Stimulated activated CD4-positive, alpha-beta T cell treated with anti-CD3 and anti-CD28 coated beads, Interleukin-15, amount 100 ng/mL, for 48 hours (primary cell): ENCODE measurements around the gene SCPEP1.
"Not testable (repeated sequence)": the region's sequence is repeated elsewhere in the genome, so short reads cannot be mapped to it uniquely, and the experiment has no call there.

ENCODE experiments used
- DNase-seq, 2 donors: peaks; one replicate each; pipeline ENCODE4 v3.0.0-alpha.2; 2020; ENCODE audit warnings: low read depth in 2 of 2

Gene SCPEP1

DNA sequence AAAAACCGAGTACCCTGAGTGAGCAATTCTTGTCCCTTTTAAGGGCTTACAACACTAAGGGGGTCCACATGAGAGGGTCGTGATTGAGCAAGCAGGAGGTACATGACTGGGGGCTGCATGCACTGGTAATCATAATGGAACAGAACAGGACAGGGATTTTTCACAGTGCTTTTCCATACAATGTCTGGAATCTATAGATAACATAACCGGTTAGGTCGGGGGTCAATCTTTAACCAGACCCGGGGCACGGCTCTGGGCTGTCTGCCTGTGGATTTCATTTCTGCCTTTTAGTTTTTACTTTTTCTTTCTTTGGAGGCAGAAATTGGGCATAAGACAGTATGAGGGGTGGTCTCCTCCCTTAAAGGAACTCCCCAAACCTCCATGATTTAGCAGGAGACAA lies 12.2 kb upstream of the SCPEP1 start:
- not testable (repeated sequence) for DNase-seq

DNA sequence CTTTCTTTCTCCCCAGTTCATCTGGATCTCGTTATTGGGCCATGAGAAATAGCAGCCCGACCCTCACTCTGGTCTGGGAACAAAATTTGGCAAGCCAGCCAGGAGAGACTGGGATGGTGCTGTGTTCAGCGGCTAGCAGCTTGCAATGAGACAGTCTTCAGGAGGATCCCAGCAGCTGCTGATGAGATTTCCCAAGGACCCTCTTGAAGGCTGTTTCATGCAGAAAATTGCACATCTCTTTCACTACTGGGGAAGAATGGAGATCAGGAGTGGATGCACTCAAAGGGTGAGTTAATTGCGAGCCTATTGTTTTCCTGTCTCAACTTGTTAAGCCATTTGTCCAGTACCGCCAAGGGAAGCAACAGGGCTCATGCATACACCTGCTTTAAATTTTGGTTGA lies 11.6 kb upstream of the SCPEP1 start:
- DNase-seq, result no peak

DNA sequence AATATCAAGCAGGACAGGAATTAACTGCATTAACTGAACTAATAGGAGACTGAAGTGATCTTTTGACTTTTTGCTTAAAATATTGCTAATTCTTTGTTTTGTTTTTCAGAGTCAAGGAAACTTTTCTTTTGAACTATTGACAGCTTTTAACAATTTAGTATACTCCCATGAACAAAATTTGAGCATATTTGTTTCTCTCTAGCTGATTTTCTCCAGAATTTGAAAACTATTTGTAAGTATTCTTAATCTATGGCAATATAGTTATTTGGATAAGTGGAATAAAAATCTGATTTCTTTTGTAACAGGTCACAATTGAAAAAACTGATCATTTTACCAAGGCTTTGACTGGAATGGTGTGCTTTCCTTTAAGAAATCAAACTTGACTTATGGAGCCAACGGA lies 7.0 kb upstream of the SCPEP1 start:
- no peak for DNase-seq

DNA sequence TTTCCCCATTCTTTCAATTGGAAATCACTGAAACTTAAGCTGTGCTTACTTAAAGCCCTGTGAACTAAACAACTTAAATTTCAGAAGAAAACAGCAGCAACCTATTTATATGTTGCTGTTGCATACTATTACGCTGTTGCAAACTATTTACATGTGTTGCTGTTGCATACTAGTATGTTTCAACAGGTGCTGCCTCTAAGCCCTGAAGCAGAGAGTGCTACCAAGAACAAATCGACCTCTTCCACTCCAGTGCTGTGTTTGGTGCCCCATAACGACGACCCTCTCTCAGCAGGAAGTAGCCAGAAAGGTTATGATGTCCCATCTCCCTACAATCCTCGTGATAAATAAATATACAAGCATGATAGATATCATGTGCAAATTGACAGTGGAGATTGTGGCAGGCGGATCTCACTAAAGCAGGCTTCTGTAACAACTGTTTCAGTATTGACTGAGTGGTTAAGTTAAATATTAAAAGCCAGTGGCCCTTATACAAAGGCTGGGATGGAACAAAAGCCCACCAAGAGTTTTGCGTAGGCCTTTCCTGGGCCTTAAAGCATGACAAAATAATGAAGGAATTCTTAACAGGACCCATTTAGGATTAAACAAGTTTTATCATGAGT lies 5.7 kb upstream of the SCPEP1 start:
- no peak for DNase-seq

DNA sequence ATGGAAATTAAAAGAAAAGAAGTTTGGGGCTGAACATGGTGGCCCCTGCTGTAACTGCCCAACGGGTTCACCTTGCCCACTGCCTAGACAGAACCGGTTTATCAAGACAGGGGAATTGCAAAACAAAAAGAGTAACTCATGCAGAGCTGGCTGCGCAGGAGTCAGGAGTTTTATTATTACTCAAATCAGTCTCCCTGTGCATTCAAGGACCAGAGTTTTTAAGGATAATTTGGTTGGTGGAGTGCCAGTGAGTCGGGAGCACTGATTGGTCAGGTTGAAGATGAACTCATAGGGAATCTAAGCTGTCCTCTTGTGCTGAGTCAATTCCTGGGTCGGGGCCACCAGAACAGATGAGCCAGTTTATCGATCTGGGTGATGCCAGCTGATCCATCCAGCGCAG lies 4.4 kb upstream of the SCPEP1 start:
- no peak for DNase-seq

DNA sequence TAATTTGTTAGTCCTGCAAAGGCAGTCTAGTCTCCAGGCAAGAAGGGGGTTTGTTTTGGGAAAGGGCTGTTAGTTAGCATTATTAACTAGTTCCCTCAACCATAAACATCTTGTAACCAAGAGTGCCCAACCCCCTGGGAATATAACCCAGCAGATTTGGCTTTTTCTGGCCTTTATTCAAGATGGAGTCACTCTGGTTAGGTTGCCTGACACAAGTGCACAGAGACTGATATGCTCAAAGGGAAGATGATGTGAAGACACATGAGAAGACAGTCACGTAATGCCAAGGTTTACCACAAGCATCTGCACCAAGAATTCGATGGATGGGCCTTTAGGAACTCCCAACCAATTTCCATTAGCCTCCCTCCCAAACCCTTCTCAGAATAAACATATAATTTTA lies 3.9 kb upstream of the SCPEP1 start:
- no peak for DNase-seq

DNA sequence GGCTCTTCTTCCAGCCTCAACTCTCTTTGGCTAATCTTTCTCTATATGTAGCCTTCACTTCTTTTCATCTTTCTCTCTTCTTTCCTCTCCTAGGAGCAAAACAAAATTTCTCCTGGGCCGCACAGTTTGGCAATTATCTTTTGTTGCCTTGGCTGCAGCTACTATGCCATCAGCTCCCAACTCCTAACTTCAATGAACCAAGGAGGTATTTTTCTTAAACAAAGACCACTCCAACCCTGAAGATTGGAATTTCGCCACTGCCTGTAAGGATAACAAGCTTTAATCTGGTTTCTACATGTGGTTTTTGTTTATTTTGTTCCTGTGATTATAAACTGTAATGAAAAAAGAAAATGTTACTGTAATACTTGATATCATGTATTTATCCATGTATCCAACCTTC lies 2.3 kb upstream of the SCPEP1 start:
- no peak for DNase-seq

DNA sequence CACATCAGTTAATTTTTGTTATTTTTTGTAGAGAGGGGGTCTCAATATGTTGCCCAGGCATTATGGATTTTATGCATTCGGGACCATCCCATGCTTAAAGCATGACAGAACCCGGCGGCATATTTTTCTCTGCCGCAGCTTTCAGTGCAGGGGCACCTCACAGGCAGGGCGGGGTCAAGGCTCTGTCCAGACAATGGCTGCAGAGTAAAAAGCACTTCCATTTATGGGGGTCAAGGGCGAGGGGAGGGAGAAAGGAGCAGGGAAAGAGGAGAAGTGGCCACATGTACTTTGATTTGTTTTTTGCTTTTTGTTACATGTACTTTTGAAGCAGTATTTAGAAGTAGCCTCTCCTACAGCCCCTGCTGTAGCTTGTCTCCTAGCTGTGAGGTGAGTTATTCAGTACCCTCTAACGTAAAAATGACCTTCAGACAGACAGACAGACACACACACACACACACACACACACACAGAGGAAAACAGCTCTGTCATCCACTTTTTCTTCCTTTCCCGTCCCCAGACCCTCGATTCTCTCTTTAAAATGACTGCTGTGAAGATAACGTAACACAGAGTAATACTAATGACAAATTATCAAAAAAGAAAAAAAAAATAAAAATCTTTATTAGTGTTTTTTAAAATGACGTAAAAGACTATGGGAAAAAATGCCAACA lies 856 bp upstream of the SCPEP1 start:
- DNase-seq, result no peak

DNA sequence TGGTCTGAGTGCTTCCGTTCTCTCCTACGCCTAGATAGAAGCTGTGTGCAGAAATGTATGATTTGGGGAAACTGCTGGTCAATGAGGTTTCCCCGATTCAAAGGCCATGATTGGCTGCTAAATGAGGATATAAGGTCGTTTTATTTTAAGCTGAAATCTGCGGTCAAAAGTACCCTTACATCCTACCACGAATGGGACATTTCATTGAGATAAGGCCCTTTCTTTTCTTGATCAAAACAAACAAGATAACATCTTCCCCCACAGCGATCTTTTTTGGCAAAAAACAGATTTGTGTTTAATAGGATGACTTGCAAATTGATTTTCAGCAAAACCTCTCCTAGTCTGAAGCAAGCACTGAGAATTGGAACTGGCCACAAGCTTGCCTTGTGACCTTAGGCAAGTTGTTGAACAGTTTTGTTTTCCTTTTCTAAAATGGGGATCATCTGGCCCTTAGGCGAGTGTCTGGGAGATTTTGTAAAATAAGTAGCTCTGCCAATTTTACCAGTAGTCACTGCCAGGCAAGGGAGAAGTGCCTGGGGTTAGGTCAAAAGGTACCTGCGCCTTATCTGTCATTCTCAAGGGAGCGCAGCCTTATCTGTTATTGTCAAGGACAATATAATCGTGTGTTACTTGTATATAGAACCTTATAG lies 635 bp downstream of the SCPEP1 start:
- no peak for DNase-seq

DNA sequence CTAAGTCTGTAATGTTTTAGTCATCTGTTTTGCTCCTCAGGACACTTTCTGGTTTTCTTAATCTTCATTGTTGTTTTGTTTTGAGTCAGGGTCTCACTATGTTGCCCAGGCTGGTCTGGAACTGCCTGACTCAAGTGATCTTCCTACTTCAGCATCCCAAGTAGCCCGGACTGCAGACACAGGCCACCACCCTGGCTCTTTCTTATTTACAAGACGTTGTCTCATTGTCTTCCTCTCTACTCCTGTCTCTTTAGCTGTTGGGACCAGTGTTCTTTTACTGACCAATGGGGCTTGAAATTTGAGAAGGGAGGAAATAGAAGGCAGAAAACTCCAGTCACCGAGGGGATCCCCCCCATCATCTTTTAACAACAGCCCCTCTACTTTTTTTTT lies 1.2 kb downstream of the SCPEP1 start:
- no peak for DNase-seq

DNA sequence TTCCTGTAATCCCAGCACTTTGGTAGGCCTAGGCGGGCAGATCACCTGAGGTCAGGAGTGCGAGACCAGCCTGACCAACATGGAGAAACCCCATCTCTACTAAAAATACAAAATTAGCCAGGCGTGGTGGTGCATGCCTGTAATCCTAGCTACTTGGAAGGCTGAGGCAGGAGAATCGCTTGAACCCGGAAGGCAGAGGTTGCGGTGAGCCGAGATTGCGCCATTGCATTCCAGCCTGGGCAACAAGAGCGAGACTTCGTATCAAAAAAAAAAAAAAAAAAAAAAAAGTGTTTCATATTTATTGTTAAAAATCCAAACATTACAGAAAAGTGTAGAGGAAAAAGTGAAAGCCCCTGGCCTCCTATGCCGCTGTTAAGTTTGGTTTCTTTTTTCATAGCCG lies 2.6 kb downstream of the SCPEP1 start:
- not testable (repeated sequence) for DNase-seq

DNA sequence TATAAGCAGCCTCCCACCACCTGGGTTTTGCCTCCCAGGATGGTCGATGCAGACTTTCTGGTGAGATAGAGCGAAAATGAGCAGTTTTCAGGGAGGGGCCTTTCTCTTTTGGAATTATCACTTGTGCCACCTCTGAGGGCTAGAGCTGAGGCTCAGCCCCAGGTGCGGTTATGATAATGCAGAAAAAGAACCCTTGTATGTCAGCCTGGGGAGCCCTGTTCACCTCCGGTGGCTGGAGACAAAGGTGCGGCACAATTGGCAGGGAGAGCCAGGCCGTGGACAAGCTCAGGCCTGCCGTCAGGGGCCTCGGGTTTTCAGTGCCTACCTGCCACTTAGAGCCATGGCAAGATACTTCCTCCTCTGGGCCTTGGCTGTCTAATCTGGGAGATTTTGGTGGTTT lies 4.4 kb downstream of the SCPEP1 start:
- DNase-seq, result no peak

DNA sequence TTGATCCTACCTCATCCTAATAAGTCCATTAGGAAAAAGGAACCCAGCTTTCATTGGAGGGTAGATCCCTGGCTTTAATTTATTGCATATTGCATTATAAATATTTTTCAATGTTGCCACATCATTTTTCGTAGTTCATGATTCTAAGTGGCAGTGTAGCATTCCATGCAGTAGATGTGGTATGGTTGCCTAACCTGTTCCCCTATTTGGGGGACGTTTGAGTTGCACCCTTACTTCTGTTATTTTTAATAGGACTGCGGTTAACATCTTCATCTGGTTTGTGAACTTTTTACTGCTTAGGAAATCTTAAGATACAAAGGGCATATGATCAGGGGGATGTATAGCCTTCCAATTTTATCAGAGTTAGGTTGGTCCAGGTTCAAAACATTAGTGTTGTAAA lies 5.4 kb downstream of the SCPEP1 start:
- no peak for DNase-seq

DNA sequence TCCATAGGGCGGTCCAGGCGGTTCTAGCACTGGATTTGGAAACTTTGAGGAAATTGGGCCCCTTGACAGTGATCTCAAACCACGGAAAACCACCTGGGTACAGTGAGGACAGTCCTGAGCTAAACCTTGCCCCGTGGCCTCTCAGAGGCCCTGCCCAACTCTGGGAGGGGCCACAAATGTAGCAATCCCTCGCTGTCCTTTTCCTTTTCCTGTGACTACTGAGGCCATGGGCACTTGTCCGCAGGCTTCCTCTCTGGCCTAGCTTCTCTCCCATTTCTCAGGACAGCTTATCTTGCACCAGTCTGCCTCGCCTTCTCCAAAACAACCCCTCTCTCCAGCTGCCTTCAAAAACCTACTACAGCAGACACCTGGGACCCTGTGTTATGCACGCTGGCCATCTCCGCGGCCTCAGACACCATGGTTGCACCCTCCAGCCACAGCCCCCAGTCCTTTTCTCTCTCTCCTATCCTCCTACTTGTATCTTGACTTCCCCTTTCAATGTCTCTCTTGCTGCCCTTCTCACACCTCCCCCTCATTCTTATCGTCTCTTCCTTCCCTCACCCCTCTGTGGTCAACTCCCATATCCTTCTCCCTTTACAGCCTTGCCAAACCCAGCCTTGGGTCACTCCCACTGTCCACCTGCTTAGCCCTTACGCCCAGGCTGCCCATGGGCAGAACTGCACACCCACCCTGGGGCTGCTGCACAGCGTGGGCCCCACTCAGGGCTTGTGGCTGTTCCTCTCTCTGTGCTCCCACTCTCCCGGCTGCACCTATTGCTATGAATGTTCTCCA lies 7.6 kb downstream of the SCPEP1 start:
- no peak for DNase-seq

DNA sequence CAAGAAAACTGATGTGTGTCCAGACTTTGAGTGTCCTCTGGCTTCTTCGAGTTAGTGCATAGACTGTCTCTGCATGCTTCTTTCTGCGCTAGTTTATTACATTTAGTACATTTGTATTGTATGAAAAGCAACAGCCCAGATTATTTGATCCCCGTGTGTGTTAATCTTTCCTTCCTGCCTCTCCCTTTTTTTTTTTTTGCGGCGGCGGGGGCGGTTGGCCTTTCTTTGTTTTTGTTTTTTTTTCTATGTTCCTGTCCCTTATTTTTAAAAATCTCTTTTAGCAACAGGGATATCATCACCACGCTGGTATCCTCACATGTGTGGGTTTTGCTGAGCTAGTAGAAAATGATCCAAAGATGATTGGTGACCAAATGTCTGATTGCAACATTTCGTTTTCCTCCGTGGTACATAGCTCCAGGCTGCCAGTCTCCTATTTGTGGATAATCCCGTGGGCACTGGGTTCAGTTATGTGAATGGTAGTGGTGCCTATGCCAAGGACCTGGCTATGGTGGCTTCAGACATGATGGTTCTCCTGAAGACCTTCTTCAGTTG lies 9.4 kb downstream of the SCPEP1 start:
- DNase-seq, result no peak

DNA sequence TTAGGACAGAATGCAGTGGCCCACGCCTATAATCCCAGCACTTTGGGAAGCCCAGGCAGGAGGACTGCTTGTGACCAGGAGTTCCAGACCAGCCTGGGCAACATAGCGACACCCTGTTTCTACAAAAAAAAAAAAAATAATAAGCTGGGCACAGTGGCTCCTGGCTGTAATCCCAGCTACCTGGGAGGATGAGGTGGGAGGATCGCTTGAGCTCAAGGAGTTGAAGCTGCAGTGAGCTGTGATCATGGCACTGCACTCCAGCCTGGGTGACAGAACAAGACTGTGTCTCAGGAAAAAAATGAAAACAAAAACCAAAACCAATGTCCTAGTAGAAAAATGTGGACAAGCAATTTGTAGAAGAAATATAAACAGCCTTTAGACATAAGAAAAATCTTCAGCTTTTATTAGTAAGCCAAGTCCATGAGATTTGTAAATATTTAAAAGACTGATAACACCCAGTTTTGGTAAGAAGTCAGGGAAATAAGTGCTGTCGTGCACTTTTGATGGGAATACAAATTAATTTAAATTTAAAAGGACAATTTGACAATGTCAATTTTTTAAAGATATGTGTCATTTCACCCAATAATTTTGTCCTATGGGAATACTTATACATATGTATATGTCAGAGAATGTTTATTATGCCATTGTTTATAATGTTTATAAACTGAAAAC lies 11.1 kb downstream of the SCPEP1 start:
- DNase-seq, result no peak

DNA sequence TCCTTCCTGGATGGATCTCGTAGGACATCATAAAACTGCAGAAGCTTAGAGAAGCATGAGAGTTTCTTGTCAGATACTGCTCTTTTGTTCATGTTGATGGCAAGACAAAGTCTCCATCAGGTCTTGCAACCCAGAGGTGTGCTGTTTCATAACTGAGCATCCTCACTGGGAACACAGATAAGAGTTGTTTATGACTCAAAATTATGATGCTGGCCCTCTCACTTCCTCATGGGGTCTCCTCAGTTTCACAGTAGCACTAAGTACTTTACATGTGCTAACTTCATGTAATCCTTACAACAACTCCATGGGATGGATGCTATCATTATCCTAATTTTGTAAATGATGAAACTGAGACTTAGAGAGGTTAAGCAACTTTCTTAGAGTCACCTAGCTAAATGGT lies 14.4 kb downstream of the SCPEP1 start:
- DNase-seq, result no peak

DNA sequence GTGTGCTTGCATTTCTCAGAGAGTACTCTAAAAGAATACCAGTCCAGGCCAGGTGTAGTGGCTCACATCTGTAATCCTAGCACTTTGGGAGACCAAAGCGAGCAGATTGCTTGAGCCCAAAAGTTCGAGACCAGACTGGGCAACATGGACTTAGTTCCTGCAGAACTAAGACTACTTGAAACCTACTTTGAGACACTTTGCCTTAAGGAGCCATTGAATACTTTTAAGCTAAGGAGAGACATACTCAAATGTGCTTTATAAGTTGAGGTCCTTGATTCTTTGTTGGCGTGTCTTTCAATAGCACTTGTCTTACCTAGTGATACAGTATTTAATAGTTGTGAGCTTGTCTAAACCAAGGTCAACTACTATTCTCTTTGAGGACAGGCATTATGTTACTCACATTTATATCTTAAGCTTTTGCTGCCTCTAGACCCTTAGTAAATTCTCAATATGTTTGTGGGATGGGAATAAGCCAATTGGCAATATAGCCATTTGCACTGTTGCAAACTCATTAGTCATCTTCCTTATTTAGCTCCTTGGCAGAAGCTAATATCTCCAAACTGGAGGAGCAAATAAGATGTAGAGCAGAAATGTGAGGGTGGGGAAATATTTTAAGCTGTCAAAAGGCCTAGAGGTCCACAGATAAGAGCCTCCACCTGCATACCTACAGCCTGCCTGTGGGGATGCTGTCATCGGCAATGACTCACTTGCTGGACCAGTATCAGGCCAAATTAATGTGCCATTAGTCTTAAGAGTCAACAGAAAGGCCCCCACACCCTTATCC lies 16.3 kb downstream of the SCPEP1 start:
- no peak for DNase-seq

DNA sequence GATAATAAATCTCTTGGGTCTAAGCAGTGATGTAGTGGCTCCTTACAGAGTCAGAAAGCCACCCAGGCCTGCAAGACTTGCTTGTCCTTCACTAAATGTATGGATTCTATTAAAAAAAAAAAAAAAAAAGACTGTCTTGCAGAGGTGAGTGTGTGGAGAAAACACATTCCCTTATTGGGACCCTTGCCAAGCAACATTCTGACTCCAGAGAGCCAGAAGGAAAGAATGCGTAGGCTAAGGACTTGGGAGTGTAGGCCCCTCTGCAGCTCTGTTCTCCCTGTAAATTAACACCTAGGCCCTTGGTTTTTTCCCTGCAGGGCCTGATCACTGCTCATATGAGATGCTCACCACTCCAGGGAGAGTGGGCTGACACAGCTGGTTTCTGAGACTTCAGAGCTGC lies 17.8 kb downstream of the SCPEP1 start:
- no peak for DNase-seq

DNA sequence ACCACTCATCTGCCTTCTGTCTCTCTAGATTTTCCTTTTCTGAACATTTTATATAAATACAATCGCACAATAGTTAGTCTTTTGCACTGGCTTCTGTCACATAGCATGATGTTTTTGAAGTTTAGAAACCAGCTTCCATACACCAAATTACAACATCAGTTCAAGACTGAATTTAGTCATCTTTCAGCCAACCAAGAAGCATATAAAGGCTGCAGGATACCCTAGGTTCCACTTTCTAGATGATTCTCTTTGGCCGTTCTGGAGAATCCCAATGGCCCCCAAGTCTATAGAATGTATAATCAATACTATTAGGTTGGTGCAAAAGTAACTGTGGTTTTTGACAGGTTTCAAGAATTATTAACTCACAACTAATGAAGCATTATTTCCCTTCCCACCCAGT lies 19.4 kb downstream of the SCPEP1 start:
- DNase-seq, result no peak

DNA sequence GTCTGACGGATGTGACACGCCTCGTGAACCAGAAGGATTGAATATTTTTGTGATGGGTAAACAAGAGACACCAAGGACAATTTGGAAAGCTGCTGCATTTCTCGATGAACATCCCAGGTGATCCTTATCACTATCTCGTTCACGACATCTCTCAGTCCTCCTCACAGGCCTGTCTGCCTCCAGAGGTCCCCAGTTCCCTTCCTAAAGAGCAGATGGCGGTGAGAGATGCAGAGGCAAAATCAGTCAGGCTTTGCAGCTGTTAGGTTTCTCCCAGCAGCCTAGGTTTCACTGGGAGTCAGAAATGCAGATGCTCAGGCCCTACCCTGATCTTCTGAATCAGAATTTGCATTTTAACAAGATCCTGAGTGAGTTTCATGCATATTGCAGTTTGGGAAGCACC lies 23.6 kb downstream of the SCPEP1 start:
- DNase-seq, result no peak
